Esophagus muscularis mucosa (tissue), 4 donors: ENCODE measurements around the gene PSMC3. TPM values are rescaled to one million over a fixed set of nuclear protein-coding genes. Genes with fewer than 3 reads are reported as not detected.

ENCODE experiments used
- DNase-seq: peaks from one replicate; pipeline ENCODE4 v3.0.0-alpha.2; 2017; ENCODE audit errors: extremely low spot score
- H3K27ac ChIP-seq, 4 donors: fragments of 200-600 bp; sonication (generic); replicated peaks in 1 of 4; 1 replicate in 3 of 4; 2 replicates in 1 of 4; pipeline ENCODE4 v1.5.1; 2016 to 2019; ENCODE audit warnings: mild to moderate bottlenecking in 1 of 4
- H3K27me3 ChIP-seq, 4 donors: fragments of 200-600 bp; sonication (generic); one replicate each; pipeline versions ENCODE4 v1.5.1 to v1.6.0; 2016 to 2019
- H3K36me3 ChIP-seq, 4 donors: fragments of 200-600 bp; sonication (generic); one replicate each; pipeline ENCODE4 v1.5.1; 2016 to 2019
- H3K4me1 ChIP-seq, 4 donors: fragments of 200-600 bp; sonication (generic); one replicate each; pipeline ENCODE4 v1.5.1; 2016 to 2019
- H3K4me3 ChIP-seq, 4 donors: fragments of 200-600 bp; sonication (generic); 1 replicate in 2 of 4; 2 replicates in 2 of 4; pipeline ENCODE4 v1.5.1; 2016 to 2019; ENCODE audit warnings: mild to moderate bottlenecking in 4 of 4, moderate library complexity in 1 of 4
- H3K9me3 ChIP-seq, 4 donors: fragments of 200-600 bp; sonication (generic); 1 replicate in 3 of 4; 2 replicates in 1 of 4; pipeline ENCODE4 v1.5.1; 2016 to 2019
- EP300 ChIP-seq: sonication (generic); formaldehyde crosslinking; IDR thresholded peaks from one replicate; pipeline ENCODE4 v1.6.1; 2017; ENCODE audit warnings: antibody characterized with exemption
- POLR2A ChIP-seq: fragments of 450-650 bp; IDR thresholded peaks from one replicate; pipeline ENCODE4 v1.6.1; 2017; ENCODE audit warnings: antibody characterized with exemption, moderate library complexity, mild to moderate bottlenecking, low read depth
- POLR2AphosphoS5 ChIP-seq, 2 donors: sonication (generic); formaldehyde crosslinking; IDR thresholded peaks; one replicate each; pipeline ENCODE4 v1.6.1; 2017; ENCODE audit warnings: antibody characterized with exemption in 2 of 2
- WGBS: methylation state at CpG from one replicate; pipeline ENCODE4 v1.1.5; 2018; 5-methylcytosine and 5-hydroxymethylcytosine counted together
- intact Hi-C: fragments of 100-400 bp; cut with DNase I; formaldehyde crosslinking; loops from one replicate; pipeline ENCODE4 v1.15.1; 2023
- total RNA-seq, 4 donors: library from RNA; depleted of rRNA; stranded (reverse); fragments of >200 nt; gene quantifications; one replicate each; pipeline versions ENCODE4 v1.1.0 to v1.2.1, GENCODE V29; 2016
- TF ChIP-seq, protein P1 (sequence below), 3 experiments: fragments of 200-600 bp in 2 of 3; fragments of 450-650 bp in 1 of 3; sonication (generic) in 2 of 3; IDR thresholded peaks; one replicate each; pipeline ENCODE4 v1.5.1; 2017 to 2019; ENCODE audit warnings: antibody characterized with exemption in 3 of 3, mild to moderate bottlenecking in 2 of 3, moderate library complexity in 1 of 3

Gene PSMC3
- total RNA-seq, 4 donors from 2014 or later, result 163 to 197 (median 182) TPM

DNA sequence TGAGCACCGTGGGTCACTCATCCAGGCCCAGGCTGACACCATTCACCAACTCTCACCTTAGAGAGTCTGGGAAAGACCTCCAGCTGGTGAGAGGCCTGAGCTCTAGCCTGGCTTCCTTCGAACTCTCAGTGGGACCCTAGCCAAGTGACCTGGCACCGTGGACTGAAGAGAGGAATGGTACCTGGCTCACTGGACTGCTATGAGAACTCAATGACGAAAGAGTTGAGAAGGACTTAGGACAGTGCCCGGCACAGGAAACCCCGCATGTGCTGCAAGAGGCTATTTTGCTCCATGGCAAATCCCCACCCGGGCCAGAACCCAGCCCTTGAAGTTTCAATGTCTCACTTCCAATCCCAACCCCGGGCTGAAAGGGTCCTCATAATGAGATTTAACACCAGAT is 23.3 kb upstream of the PSMC3 start:
- H3K9me3 ChIP-seq, result no peaks in the 10 kb centered on the region
- no peaks in the 10 kb centered on the region for H3K27me3 ChIP-seq
- intact Hi-C loops, result no loop called here
- DNase-seq, result no peak
- H3K36me3 ChIP-seq, result no peaks in the 10 kb centered on the region
- peaks cover 0 to 5% (median 2%) of the 10 kb centered on the region in 4 donors for H3K4me1 ChIP-seq
- 73% methylated on average over 6 of the region's 8 CpGs for WGBS
- TF ChIP-seq, protein P1, sequence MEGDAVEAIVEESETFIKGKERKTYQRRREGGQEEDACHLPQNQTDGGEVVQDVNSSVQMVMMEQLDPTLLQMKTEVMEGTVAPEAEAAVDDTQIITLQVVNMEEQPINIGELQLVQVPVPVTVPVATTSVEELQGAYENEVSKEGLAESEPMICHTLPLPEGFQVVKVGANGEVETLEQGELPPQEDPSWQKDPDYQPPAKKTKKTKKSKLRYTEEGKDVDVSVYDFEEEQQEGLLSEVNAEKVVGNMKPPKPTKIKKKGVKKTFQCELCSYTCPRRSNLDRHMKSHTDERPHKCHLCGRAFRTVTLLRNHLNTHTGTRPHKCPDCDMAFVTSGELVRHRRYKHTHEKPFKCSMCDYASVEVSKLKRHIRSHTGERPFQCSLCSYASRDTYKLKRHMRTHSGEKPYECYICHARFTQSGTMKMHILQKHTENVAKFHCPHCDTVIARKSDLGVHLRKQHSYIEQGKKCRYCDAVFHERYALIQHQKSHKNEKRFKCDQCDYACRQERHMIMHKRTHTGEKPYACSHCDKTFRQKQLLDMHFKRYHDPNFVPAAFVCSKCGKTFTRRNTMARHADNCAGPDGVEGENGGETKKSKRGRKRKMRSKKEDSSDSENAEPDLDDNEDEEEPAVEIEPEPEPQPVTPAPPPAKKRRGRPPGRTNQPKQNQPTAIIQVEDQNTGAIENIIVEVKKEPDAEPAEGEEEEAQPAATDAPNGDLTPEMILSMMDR (IDR thresholded peaks at IDR 0.05), result no peak
- TF ChIP-seq EP300 (no peak), POLR2AphosphoS5 (IDR thresholded peaks at IDR 0.05) (no peak), POLR2A (no peak)
- no peak overlapping the region for H3K27ac ChIP-seq
- no peak overlapping the region for H3K4me3 ChIP-seq

- H3K27me3 ChIP-seq, result no peaks in the 10 kb centered on the region
- no peak within 1 kb of the TSS for H3K27ac ChIP-seq
- no peaks in the 10 kb centered on the region for H3K9me3 ChIP-seq
- no peak within 1 kb of the TSS for H3K4me3 ChIP-seq
- H3K4me1 ChIP-seq, result peaks cover 0 to 3% (median 0%) of the 10 kb centered on the region in 4 donors
- no peaks in the 10 kb centered on the region for H3K36me3 ChIP-seq
- TF ChIP-seq, protein P1 (IDR thresholded peaks at IDR 0.05), result no peak
- TF ChIP-seq POLR2AphosphoS5 (IDR thresholded peaks at IDR 0.05), result no peak
- DNase-seq, result no peak
- intact Hi-C loops, result no loop called here
- 84% methylated on average over 9 of the region's 32 CpGs for WGBS
Observed at GRCh38 chr11:47448566-47449427, 22.6 kb upstream of the PSMC3 start, which contains the start of gene RAPSN. Gene RAPSN (minus strand): TSS chr11:47449136. CDS start chr11:47448964, 172 bp downstream.

- no peaks in the 10 kb centered on the region for H3K36me3 ChIP-seq
- intact Hi-C loops, result no loop called here
- WGBS, result 70% methylated on average over 5 of the region's 12 CpGs
- no peaks in the 10 kb centered on the region for H3K9me3 ChIP-seq
- H3K27ac ChIP-seq, result no peak overlapping the region
- H3K4me3 ChIP-seq, result no peak overlapping the region
- H3K27me3 ChIP-seq, result no peaks in the 10 kb centered on the region
- no peak for DNase-seq
- H3K4me1 ChIP-seq, result peaks cover 0 to 3% (median 0%) of the 10 kb centered on the region in 4 donors
- TF ChIP-seq, protein P1 (IDR thresholded peaks at IDR 0.05), result no peak
- TF ChIP-seq POLR2AphosphoS5 (IDR thresholded peaks at IDR 0.05), result no peak
- TF ChIP-seq POLR2A, result no peak
- no peak for TF ChIP-seq EP300
Observed at GRCh38 chr11:47447906-47448305, 21.7 kb upstream of the PSMC3 start.

DNA sequence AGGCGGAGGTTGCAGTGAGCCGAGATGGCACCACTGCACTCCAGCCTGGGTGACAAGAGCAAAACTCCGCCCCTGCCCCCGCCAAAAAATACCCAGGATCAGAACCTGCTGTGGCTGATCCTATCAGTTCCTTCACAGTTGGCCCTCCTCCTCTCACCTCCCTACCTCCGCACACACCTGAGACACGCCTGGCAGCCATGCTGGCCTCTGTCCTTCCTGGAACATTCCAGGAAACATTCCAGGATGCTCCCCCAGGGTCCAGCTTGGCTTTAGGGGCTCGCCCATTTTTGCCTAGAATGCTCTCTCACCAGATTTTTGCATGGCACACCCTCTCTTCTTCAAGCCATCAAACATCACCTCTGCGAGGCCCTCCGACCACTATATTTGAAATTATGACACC is 20.6 kb upstream of the PSMC3 start:
- TF ChIP-seq POLR2A, result no peak
- TF ChIP-seq EP300, result no peak
- TF ChIP-seq POLR2AphosphoS5 (IDR thresholded peaks at IDR 0.05), result no peak
- TF ChIP-seq, protein P1 (IDR thresholded peaks at IDR 0.05), result no peak
- Histone ChIP-seq H3K4me3 (no peak overlapping the region), H3K9me3 (no peaks in the 10 kb centered on the region), H3K27ac (no peak overlapping the region), H3K4me1 (peaks cover 0 to 3% (median 0%) of the 10 kb centered on the region in 4 donors), H3K27me3 (no peaks in the 10 kb centered on the region), H3K36me3 (no peaks in the 10 kb centered on the region)
- 95% methylated on average over 9 of the region's 9 CpGs for WGBS
- DNase-seq, result no peak
- intact Hi-C loops, result no loop called here
